ENCODE measurements around the gene C9orf72. TPM values are rescaled to one million over a fixed set of nuclear protein-coding genes. Genes with fewer than 3 reads are reported as not detected.

The C9orf72 gene
- total and polyA plus RNA-seq, 12 donors = 4.9 to 22.0 (median 15.8) TPM

DNA sequence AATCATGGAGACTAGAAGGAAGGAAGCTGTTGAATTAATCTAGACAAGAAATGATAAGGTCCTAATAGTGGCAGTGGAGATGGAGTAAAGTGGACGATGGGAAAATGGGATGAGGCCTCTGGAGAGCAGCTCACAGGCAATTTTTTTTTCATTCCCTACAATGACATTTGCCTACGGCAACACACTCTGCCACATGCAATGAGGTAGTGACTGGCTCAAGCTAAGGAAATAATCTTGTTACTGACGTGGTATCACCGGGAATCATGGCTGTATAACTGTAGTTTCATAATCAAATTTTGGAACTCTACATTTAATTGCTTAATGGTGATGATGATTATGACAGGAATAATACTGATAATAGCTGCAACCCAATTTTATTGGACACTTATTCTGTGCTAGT, 31.5 kb downstream of the C9orf72 start:
- Histone ChIP-seq H3K27ac (no peak overlapping the region), H3K4me1 (peaks cover 8 to 24% (median 17%) of the 10 kb centered on the region in 9 donors), H3K4me3 (no peak overlapping the region), H3K27me3 (no peaks in the 10 kb centered on the region), H3K9me3 (no peaks in the 10 kb centered on the region), H3K36me3 (peaks cover 0 to 48% (median 7%) of the 10 kb centered on the region in 9 donors)
- ATAC-seq (peak in 1 of 8 donors; percentile 54), DNase-seq (no peak)
- 87 to 95% methylated on average over 4 of the region's 4 CpGs for WGBS, 2 donors
- intact Hi-C loops (cut with DNase I) = loop anchor here in 1 of 10 donors (5.0 kb wide), 1 partner anchor 209 kb away; no protein-coding TSS in a partner anchor
- TF ChIP-seq, protein P1, sequence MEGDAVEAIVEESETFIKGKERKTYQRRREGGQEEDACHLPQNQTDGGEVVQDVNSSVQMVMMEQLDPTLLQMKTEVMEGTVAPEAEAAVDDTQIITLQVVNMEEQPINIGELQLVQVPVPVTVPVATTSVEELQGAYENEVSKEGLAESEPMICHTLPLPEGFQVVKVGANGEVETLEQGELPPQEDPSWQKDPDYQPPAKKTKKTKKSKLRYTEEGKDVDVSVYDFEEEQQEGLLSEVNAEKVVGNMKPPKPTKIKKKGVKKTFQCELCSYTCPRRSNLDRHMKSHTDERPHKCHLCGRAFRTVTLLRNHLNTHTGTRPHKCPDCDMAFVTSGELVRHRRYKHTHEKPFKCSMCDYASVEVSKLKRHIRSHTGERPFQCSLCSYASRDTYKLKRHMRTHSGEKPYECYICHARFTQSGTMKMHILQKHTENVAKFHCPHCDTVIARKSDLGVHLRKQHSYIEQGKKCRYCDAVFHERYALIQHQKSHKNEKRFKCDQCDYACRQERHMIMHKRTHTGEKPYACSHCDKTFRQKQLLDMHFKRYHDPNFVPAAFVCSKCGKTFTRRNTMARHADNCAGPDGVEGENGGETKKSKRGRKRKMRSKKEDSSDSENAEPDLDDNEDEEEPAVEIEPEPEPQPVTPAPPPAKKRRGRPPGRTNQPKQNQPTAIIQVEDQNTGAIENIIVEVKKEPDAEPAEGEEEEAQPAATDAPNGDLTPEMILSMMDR (IDR thresholded peaks at IDR 0.05) = no peak

DNA sequence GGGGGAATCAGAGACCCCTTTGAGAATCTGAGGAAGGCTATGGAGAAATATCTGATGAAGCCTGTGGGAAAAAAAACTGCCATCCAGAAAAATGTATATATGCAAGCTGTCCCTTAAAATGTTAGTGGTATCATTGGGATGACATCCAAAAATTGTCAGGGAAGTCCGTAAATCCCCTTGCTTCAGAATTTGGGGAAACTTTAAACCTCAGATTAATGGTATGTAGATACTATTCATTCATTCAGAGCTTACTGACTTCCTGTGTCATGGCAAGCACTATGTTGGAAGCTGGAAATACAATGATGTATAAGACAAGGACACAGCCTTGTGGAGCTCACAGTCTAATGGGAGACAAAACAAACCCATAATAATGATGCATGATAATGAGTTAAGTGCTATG, 32.8 kb downstream of the C9orf72 start:
- H3K4me1 ChIP-seq = peaks cover 8 to 24% (median 17%) of the 10 kb centered on the region in 9 donors
- no peak overlapping the region for H3K4me3 ChIP-seq
- peaks cover 0 to 46% (median 3%) of the 10 kb centered on the region in 9 donors for H3K36me3 ChIP-seq
- H3K9me3 ChIP-seq = no peaks in the 10 kb centered on the region
- intact Hi-C loops (cut with DNase I) = loop anchor here in 1 of 10 donors (5.0 kb wide), 1 partner anchor 208 kb away; no protein-coding TSS in a partner anchor
- TF ChIP-seq, protein P1 (IDR thresholded peaks at IDR 0.05) = no peak
- 71 to 84% methylated on average over 1 of the region's 1 CpG for WGBS, 2 donors
- ATAC-seq (no peak), DNase-seq (no peak)
- no peaks in the 10 kb centered on the region for H3K27me3 ChIP-seq
- peak overlapping the region in 7 of 10 donors; percentile 29 to 60 (median 51) for H3K27ac ChIP-seq

DNA sequence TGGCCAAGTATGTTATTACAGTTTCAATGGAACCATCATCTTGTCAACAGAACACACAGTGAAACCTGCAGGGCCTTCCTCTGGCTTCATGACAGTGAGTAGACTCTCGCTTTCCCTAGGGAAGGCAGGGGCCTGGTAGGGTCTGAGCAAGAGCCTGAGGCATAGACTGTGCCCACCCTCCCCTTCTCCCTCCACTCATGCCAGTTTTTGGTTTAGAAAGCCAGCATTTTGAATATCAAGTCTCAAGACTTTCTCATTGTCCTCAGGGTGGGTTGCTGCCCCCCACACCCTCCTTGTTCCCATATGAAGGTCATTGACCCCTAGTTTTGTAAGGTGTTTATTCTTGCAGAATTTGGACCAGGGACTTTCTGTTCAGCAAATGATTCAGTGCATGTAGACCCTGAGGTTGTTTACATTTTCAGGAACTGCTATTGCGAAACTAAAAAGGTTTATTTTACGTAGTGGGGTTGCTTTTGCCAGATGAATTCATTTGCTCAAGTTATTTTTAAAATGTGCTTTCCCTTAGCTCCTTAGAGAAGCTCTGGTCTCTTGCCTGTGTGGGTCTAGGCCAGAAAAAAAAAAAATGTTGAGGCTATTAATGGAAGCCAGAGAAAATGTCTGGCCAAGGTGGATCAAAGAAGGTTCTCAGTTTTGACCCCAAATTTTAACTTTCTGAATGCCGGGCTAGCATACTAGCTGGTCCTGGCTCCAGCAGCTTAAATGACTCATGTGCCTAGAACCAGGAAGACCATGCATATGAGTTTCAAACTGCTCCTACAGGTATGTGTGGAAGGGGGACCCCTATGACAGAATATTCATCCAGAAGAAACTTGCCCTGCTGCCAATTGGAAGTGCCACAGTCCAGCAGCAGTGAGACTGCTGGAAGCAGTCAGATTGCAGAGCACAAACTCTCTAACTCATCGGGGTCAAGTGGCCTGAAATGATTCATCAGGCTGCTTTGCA, 33.5 kb downstream of the C9orf72 start:
- 59 to 60% methylated on average over 5 of the region's 5 CpGs for WGBS, 2 donors
- Histone ChIP-seq H3K27ac (peak overlapping the region; percentile 9 to 60 (median 51)), H3K4me1 (peaks cover 8 to 27% (median 17%) of the 10 kb centered on the region in 9 donors), H3K4me3 (no peak overlapping the region), H3K27me3 (no peaks in the 10 kb centered on the region), H3K36me3 (peaks cover 0 to 41% (median 0%) of the 10 kb centered on the region in 9 donors), H3K9me3 (no peaks in the 10 kb centered on the region)
- DNase-seq (no peak), ATAC-seq (peak; percentile 75 to 88 (median 82))
- TF ChIP-seq, protein P1 (IDR thresholded peaks at IDR 0.05) = no peak
- intact Hi-C loops (cut with DNase I) = loop anchor here in 1 of 10 donors (5.0 kb wide), 1 partner anchor 207 kb away; no protein-coding TSS in a partner anchor

DNA sequence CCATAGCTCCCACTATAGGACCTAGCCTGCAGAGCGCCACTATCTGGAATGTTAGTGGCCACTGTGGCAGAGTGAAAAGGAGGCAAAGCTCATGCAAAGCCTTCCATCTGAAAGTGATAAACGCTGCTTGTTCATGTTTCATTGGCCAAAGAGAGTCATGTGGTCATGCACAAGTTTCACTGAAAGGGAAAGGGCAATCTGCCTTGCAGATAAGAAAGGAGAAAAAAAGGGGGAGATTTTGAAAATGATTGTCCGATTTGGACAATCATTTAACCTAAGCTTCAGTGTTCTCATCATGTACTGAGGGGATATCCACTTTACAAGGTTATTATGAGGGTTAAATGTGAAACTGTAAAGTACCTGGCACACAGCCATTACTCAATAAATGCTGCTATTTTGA, 34.6 kb downstream of the C9orf72 start:
- ATAC-seq = no peak
- peaks cover 0 to 32% (median 0%) of the 10 kb centered on the region in 9 donors for H3K36me3 ChIP-seq
- H3K4me3 ChIP-seq = no peak overlapping the region
- no peak for DNase-seq
- no peaks in the 10 kb centered on the region for H3K27me3 ChIP-seq
- H3K9me3 ChIP-seq = no peaks in the 10 kb centered on the region
- 89 to 94% methylated on average over 3 of the region's 3 CpGs for WGBS, 2 donors
- H3K27ac ChIP-seq = no peak overlapping the region
- intact Hi-C loops (cut with DNase I) = no loop called here
- TF ChIP-seq, protein P1 (IDR thresholded peaks at IDR 0.05) = no peak
- H3K4me1 ChIP-seq = peaks cover 8 to 36% (median 20%) of the 10 kb centered on the region in 9 donors
